Measurements from ENCODE around the gene PRKAG2. TPM values are rescaled to one million over a fixed set of nuclear protein-coding genes. Genes with fewer than 3 reads are reported as not detected.
"Not testable (repeated sequence)": the region's sequence is repeated elsewhere in the genome, so short reads cannot be mapped to it uniquely, and the experiment has no call there.

Gene PRKAG2
- total RNA-seq, 2 experiments from 2014 or later = 23.5 to 25.6 TPM

DNA sequence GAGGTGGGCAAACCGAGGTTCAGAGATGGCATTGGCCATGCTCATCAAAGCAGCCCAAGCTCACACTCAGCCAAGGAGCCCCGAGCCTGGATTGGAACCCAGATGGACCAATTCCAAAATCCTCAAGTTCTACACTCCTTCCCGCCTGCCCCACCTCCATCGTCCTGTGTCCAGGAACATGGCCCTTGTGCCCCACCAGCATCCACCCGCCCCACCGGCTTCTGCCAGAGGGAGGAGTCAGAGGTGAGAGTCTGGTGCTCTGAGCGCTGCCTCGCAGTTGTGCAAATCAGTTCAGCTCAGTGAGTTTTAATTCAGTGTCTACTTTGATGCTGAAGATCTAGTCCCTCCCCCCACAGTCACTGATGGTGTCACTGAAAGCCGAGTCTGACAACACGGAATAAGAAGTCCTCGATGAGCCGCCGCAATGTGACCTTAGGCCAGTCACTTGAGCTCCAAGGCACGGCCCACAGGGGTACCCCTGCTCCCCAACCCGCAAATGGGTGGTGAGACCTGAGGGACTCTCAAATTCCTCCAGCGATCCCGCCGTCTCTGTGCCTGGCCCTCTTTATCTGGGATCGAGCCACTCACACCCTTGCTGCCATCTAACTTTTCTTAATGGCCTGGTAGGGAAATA lies 26.3 kb downstream of the PRKAG2 start:
- no peaks in the 10 kb centered on the region for H3K9me3 Mint-ChIP-seq
- H3K27me3 Mint-ChIP-seq = no peaks in the 10 kb centered on the region
- CTCF ChIA-PET = interaction anchor here (1.3 to 1.9 kb wide), 3 partner anchors 27 to 68 kb away, joined by 4 to 7 read pairs (median 6); partner anchors contain the start of gene PRKAG2
- peak overlapping the region; percentile 51 for H3K4me3 Mint-ChIP-seq
- intact Hi-C loops (cut with micrococcal nuclease) = loop anchor here (2.0 kb wide), 1 partner anchor 16 kb away; no protein-coding TSS in a partner anchor
- no peak for DNase-seq
- no peaks in the 10 kb centered on the region for H3K36me3 Mint-ChIP-seq
- peaks cover 28% of the 10 kb centered on the region for H3K4me1 Mint-ChIP-seq (ENCODE audit: low read depth)
- H3K27ac Mint-ChIP-seq = peak overlapping the region; percentile 65
- POLR2A ChIA-PET = interaction anchor here (1.3 kb wide), 1 partner anchor 12 kb away, joined by 6 read pairs; no protein-coding TSS in a partner anchor

DNA sequence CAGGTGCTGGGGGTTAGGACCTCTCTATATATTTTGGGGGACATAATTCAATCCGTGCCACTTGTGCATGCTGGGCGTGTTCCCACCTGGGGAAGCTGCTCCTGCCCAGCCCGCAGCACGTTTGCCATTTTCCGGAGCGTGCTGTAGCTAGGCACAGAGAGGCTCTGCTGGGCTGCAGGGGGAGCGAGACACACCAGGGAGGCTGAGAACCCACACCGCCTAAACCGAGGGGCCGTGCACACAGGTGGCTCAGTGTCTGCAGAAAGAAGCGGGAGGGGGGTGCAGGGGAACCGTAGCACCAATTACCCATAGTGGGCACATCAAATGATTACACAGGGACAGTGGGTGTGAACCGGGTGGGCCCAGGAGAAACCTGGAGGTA lies 27.0 kb downstream of the PRKAG2 start:
- intact Hi-C loops (cut with micrococcal nuclease) = loop anchor here (2.0 kb wide), 1 partner anchor 15 kb away; no protein-coding TSS in a partner anchor
- no peak for DNase-seq

DNA sequence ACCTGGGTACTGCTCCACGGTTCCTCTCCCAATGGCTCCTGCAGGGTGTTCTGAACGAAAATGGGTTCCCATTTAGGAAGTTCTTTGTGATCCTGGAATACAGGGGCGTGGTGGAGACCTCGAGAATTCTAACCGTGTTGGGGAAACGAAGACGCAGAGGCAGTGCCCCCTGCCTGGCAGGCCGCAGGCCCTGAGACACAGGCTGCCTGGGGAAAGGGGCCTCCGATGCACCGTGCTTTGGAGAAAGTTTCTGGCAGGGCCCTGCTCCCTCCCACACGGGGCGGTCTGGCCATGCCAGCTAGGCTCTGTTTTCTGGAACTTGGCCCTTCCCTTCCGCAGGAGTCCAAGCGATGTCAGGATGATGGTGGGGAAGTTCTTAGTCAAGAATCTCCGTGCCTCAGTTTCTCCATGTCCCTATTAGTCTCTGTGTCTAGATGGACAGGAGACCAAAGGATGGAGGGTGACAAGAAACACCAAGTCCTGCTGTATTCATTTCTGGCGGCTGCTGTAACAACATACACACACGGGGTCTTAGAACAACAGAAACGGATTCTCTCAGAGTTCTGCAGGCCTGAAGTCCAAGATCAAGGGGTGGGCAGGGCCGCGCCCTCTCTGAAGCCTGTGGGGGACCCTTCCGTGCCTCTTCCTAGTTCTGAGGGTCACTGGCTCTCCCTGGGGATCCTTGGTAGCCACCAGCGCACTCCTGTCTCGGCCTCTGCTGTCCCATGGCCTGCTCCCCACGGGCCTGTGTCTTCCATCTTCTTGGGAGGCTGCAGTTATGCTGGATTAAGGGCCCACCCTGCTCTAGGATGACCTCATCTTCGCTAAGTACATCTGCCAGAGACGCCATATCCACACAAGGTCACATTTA lies 27.7 kb downstream of the PRKAG2 start:
- no peak for DNase-seq
- H3K27ac Mint-ChIP-seq = no peak overlapping the region
- no peak overlapping the region for H3K4me3 Mint-ChIP-seq
- no peaks in the 10 kb centered on the region for H3K36me3 Mint-ChIP-seq
- intact Hi-C loops (cut with micrococcal nuclease) = no loop called here
- no peaks in the 10 kb centered on the region for H3K27me3 Mint-ChIP-seq
- POLR2A ChIA-PET = no interaction called here
- CTCF ChIA-PET = no interaction called here
- H3K9me3 Mint-ChIP-seq = no peaks in the 10 kb centered on the region
- peaks cover 27% of the 10 kb centered on the region for H3K4me1 Mint-ChIP-seq (ENCODE audit: low read depth)

More for the DNA sequence above, 27.0 kb downstream of the PRKAG2 start:
- peaks cover 28% of the 10 kb centered on the region for H3K4me1 Mint-ChIP-seq (ENCODE audit: low read depth)
- no peak overlapping the region for H3K27ac Mint-ChIP-seq
- ChIA-PET POLR2A (no interaction called here), CTCF (no interaction called here)
- no peaks in the 10 kb centered on the region for H3K9me3 Mint-ChIP-seq
- no peaks in the 10 kb centered on the region for H3K36me3 Mint-ChIP-seq
- no peaks in the 10 kb centered on the region for H3K27me3 Mint-ChIP-seq
- no peak overlapping the region for H3K4me3 Mint-ChIP-seq

- Mint-ChIP-seq H3K36me3 (no peaks in the 10 kb centered on the region), H3K9me3 (no peaks in the 10 kb centered on the region), H3K4me3 (no peak overlapping the region), H3K27me3 (no peaks in the 10 kb centered on the region), H3K27ac (no peak overlapping the region), H3K4me1 (ENCODE audit: low read depth) (peaks cover 22% of the 10 kb centered on the region)
- ChIA-PET CTCF (interaction anchor here (0.7 kb wide), 1 partner anchor 65 kb away, joined by 4 read pairs; no protein-coding TSS in a partner anchor), POLR2A (no interaction called here)
- intact Hi-C loops (cut with micrococcal nuclease) = no loop called here
- no peak for DNase-seq
Measured at GRCh38 chr7:151847681-151848081, 29.2 kb downstream of the PRKAG2 start.

DNA sequence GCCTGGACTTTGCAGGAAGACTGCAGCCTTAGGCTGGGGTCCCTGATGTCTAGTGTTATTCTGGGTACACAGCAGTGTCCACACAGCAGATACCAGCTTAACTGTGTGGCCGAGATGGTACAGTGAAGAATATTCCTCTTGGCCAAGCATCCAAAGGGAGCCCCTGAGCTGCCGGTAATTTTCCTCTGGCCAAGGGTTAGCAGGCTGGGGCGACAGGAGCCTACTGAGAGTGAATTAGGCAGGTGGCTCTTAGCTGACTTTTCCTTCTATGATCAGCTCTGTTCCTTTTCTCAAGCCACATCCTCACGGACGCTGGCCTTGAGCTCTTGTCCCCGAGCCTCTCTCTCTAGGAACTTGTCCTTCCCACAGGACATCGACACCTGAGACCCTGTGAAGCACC lies 29.8 kb downstream of the PRKAG2 start:
- intact Hi-C loops (cut with micrococcal nuclease) = no loop called here
- Mint-ChIP-seq H3K9me3 (no peaks in the 10 kb centered on the region), H3K36me3 (no peaks in the 10 kb centered on the region), H3K27ac (no peak overlapping the region), H3K27me3 (no peaks in the 10 kb centered on the region), H3K4me3 (no peak overlapping the region), H3K4me1 (ENCODE audit: low read depth) (peaks cover 17% of the 10 kb centered on the region)
- ChIA-PET POLR2A (no interaction called here), CTCF (interaction anchor here (0.7 kb wide), 1 partner anchor 65 kb away, joined by 4 read pairs; no protein-coding TSS in a partner anchor)
- no peak for DNase-seq

DNA sequence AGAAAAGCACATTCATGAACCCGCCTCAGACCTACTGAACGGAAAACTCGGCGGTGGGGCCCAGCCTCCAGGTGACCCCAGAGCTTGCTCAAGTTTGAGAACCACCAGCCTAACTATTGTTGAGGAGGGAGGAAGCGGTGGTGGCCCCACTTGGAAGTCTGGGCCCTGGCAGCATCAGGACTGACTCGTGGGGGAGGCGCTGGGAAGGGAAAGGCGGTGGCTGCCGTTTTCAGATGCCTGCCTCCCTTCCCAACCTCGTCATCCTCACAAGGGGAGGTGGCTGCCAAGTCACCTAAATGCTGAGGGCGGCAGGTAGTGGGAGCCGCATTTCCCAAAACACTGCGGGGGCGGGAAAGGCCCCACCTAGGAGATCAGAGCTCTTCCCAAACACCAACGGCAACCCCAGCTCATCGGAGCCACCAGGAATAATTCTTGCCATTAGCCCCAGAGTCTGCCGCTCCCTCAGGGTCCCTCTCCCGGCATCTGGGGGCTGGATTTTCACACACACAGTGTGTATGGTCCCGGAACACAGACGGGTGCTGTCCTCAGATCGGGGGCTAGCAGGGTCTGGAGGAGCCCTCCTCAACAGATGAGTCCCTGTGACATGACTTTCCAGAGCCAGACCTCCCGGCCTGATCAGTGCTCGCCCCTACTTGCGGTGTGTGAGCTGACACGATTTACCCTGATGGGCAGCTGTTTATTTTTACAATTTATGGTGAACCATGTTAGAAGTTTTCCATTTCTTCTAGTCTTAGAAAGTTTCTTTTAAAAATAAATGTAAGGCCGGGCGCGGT lies 31.3 kb downstream of the PRKAG2 start:
- H3K36me3 Mint-ChIP-seq = no peaks in the 10 kb centered on the region
- no peak for DNase-seq
- H3K4me1 Mint-ChIP-seq (ENCODE audit: low read depth) = peaks cover 2% of the 10 kb centered on the region
- intact Hi-C loops (cut with micrococcal nuclease) = no loop called here
- H3K27me3 Mint-ChIP-seq = no peaks in the 10 kb centered on the region
- H3K4me3 Mint-ChIP-seq = no peak overlapping the region
- ChIA-PET CTCF (no interaction called here), POLR2A (no interaction called here)
- no peaks in the 10 kb centered on the region for H3K9me3 Mint-ChIP-seq
- no peak overlapping the region for H3K27ac Mint-ChIP-seq

DNA sequence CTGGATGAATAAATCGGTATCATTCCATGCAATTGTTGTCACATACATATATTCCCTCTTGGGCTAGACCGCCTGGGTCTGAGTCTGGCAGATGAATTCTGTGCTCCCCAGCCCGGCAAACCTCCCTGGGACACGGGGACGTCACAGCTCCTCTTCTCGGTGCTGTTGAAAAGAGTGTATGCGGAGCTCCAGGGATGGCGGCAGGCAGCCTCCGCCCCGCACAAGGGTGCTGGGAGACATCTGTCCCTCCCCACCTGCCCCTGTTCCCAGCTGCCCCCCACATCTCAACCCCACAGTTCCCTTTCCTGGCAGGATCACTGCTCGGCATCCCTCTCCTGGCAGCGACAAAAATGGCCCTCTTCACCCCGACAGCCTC lies 32.1 kb downstream of the PRKAG2 start:
- DNase-seq = no peak
- ChIA-PET CTCF (no interaction called here), POLR2A (no interaction called here)
- Mint-ChIP-seq H3K36me3 (no peaks in the 10 kb centered on the region), H3K27me3 (no peaks in the 10 kb centered on the region), H3K4me3 (no peak overlapping the region), H3K27ac (no peak overlapping the region), H3K9me3 (no peaks in the 10 kb centered on the region), H3K4me1 (ENCODE audit: low read depth) (peaks cover 6% of the 10 kb centered on the region)
- intact Hi-C loops (cut with micrococcal nuclease) = no loop called here

GRCh38 chr7:151844071-151844824 lies 32.7 kb downstream of the PRKAG2 start:
- CTCF ChIA-PET = no interaction called here
- H3K4me3 Mint-ChIP-seq = no peak overlapping the region

GRCh38 chr7:151843181-151843580 lies 33.7 kb downstream of the PRKAG2 start:
- Mint-ChIP-seq H3K4me1 (ENCODE audit: low read depth) (peaks cover 16% of the 10 kb centered on the region), H3K4me3 (no peak overlapping the region), H3K27ac (no peak overlapping the region), H3K27me3 (no peaks in the 10 kb centered on the region), H3K36me3 (no peaks in the 10 kb centered on the region), H3K9me3 (no peaks in the 10 kb centered on the region)
- ChIA-PET POLR2A (no interaction called here), CTCF (interaction anchor here (0.9 kb wide), 1 partner anchor 61 kb away, joined by 4 read pairs; no protein-coding TSS in a partner anchor)
- intact Hi-C loops (cut with micrococcal nuclease) = no loop called here
- no peak for DNase-seq

More at GRCh38 chr7:151844071-151844824, 32.7 kb downstream of the PRKAG2 start:
- DNase-seq = no peak
- H3K9me3 Mint-ChIP-seq = no peaks in the 10 kb centered on the region
- POLR2A ChIA-PET = interaction anchor here (0.6 kb wide), 1 partner anchor 31 kb away, joined by 5 read pairs; no protein-coding TSS in a partner anchor
- H3K27ac Mint-ChIP-seq = no peak overlapping the region
- no peaks in the 10 kb centered on the region for H3K36me3 Mint-ChIP-seq
- intact Hi-C loops (cut with micrococcal nuclease) = no loop called here
- no peaks in the 10 kb centered on the region for H3K27me3 Mint-ChIP-seq
- H3K4me1 Mint-ChIP-seq (ENCODE audit: low read depth) = peaks cover 11% of the 10 kb centered on the region

DNA sequence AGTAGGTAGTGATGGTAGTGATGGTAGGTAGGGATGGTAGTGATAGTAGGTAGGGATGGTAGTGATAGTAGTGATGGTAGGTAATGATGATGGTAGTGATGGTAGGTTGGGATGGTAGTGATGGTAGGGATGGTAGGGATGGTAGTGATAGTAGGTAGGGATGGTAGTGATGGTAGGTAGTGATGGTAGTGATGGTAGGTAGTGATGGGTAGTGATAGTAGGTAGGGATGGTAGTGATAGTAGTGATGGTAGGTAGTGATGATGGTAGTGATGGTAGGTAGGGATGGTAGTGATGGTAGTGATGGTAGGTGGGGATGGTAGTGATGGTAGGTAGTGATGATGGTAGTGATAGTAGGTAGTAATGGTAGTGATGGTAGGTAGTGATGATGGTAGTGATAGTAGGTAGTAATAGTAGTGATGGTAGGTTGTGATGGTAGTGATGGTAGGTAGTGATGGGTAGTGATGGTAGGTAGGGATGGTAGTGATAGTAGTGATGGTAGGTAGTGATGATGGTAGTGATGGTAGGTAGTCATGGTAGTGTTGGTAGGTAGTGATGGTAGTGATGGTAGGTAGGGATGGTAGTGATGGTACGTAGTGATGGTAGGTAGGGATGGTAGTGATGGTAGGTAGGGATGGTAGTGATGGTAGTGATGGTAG lies 35.4 kb downstream of the PRKAG2 start:
- H3K27ac Mint-ChIP-seq; H3K9me3 Mint-ChIP-seq; H3K27me3 Mint-ChIP-seq; DNase-seq; POLR2A ChIA-PET; intact Hi-C loops (cut with micrococcal nuclease); CTCF ChIA-PET; H3K4me3 Mint-ChIP-seq; H3K36me3 Mint-ChIP-seq: not testable (repeated sequence)
- peaks cover 16% of the 10 kb centered on the region for H3K4me1 Mint-ChIP-seq (ENCODE audit: low read depth)

Measured in activated CD4-positive, alpha-beta memory T cell treated with anti-CD3 and anti-CD28 coated beads for 36 hours (primary cell).